ENCODE measurements around the gene OPRM1. TPM values are rescaled to one million over a fixed set of nuclear protein-coding genes. Genes with fewer than 3 reads are reported as not detected.
"Not testable (repeated sequence)": the region's sequence is repeated elsewhere in the genome, so short reads cannot be mapped to it uniquely, and the experiment has no call there.

Gene OPRM1
- total RNA-seq, 1 experiment from 2014 or later = not detected

DNA sequence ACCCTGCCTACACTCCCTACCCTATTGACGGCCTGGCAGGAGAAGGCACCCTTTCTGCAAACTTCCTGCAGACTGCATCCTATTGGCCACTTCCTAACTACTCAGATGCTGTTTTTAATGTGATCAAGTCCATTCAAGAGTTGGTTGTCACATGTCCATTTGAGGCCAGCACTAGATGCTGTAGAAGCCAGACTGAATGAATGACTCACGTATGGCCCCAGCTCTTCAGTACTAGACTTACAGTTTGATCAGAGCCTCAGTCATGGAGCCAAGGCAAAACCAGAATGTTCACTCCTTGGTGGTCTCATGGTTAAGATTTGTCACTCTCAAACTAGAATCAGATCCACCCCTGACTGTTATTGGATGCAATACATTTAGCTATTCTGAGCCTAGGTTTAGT lies 101.7 kb downstream of the OPRM1 start:
- DNase-seq (ENCODE audit: low read depth) = no peak

DNA sequence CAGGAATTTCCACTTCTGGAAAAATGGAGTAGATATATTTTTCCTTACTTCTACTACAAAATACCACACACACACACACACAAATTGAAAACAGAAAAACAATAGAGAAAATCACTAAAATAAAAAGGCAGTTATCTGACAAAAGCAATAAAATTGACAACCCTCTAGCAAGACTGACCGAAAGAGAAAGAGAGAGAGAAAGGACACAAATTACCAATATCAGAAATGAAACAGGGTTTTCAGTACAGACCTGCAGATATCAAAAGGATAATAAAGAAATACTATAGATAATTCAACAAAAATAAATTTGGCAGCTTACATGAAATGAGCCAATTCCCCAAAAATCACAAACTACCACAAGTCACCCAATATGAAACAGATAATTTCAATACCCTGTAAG lies 104.7 kb downstream of the OPRM1 start:
- no peak for DNase-seq (ENCODE audit: low read depth)

DNA sequence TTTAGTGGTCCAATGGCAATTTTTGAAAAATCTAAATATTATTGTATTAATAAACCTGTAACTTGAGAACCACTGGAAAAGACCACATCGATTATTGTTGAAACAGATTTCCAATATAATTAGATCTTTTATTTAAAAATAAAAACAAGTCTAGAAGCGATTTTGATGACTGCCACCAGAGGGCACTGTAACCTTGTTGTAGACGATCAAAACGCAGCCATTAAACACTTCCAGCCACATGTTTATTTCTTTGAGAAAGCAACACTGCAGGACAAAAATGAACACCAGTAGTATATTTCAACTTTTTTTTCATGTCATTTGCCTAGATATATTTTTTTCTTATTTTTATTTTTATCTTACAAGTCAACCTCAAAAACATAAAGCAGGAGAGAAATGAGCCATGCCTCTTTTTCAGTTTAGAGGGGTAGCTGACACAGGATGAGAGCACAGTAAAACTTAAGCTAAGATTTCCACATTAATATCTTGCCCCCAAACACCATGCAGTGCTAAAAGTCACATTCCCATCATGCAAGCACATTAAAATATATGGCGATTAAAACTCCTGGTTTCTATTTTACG lies 115.4 kb downstream of the OPRM1 start:
- peak; percentile 69 for DNase-seq (ENCODE audit: low read depth)

GRCh38 chr6:154156135-154156896 lies 117.3 kb downstream of the OPRM1 start:
- DNase-seq (ENCODE audit: low read depth) = peak; percentile 63

- peak; percentile 24 for DNase-seq (ENCODE audit: low read depth)
These were observed 118.0 kb downstream of the OPRM1 start for GRCh38 chr6:154157082-154157481.

DNA sequence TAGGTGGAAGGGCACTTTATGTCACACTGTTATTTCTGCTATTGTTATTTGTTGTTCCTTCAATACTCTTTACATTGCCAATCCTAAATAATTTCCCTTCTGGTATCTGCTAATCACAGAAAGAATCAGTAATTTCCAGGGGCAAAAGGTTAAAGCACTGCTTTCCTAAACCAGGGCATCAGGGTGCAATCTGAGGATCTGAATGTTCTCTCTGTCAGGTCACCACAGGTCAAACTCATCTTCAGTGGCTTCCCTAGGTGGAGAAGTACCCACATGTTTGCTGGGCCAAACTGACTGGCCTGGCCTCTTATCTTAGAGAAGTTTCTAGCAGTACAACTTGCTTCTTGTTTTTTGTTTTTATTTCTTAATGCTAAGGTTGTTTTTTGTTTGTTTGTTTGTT lies 118.7 kb downstream of the OPRM1 start:
- DNase-seq (ENCODE audit: low read depth) = no peak

DNA sequence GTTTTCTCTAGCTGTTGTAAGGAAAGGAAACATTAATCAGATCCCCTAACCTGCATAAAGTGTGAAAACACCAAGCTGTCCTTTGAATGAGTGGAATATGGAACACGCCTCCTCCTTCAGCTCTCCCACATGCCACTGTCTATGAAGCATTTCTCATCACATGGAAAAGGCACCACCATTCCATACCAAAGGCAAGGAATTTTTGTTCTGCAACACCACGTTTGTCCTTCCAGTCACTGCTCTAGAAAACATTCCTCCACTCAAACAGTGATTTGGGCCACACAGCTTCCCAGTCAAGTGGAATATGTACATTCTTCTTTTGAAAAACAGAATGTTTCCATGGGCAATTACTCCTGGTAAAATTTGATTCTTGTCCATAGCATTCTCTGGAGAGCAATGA lies 120.1 kb downstream of the OPRM1 start:
- no peak for DNase-seq (ENCODE audit: low read depth)

DNA sequence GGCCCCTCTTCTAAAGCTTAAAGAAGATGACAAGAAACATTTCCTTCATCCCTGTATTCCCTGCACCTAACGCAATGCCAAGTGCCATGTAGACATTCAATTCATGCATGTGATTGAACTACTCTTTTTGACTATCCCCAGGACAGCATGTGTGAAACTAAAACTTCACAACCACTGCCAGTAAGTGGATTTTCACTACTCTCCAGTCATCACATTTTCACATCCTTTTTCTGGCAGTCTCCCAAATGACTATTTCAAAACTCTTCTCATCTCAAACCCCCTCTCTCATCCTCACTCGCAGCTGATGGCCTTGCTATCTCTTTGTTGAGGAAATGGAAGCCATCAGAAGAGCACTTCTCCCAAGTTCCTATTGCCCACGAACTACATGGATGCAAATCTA lies 122.6 kb downstream of the OPRM1 start:
- DNase-seq (ENCODE audit: low read depth) = no peak

DNA sequence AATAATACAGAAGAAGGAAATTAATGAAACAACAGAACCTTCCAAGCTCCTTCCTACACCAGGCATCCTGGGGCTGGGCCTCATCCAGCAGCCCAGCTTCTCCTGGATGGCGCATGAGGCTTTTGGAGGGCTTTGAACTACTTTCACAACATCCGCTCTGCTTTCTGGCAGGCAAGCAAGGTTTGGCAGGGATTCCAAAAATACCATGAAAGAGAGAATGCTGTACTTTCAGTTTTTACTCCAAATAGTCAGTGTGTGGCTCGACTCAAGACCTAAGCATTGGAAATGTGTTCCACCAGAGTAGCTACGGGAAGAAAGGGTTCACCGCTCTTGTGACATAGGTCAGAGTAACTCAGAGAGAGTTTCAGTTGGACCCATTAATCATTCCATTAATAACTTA lies 125.4 kb downstream of the OPRM1 start:
- DNase-seq (ENCODE audit: low read depth) = peak; percentile 80

DNA sequence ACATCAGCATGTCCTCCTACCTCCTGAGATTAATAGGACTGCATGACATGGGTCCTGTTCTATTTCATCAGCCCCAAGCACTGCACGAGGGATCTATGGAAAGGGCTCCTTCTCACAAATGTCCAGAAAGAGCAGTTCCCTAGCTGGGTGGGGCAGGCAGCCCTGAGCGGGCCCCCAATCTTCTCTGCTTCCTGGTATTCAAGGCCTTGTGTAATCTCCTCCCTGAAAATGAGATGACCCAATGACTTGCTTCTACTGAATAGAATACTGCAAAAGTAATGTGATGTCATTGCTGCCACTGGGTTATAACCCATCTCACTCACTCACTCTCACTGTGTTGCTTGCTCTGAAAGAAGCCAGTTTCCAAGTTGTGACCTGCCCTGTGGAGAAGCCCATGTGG lies 126.4 kb downstream of the OPRM1 start:
- DNase-seq (ENCODE audit: low read depth) = no peak

DNA sequence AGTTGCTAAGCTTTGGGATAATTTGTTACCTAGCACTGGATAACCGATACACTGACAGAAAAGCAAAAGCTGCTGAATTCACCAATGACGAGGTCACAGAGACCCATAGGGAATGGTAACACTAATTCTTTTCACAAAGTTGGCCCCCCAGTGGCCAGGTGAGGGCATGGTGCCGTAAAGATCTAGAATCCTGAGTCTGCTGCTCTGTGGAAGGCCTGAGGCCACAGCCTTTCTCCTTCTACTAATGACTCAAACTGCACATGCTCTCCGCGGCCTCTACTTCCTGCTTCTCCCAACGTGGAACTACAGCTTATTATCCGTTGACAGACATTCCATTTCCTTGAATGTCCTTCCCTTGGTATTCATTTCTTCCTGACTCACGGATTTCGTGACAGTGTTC lies 127.1 kb downstream of the OPRM1 start:
- DNase-seq (ENCODE audit: low read depth) = no peak

DNA sequence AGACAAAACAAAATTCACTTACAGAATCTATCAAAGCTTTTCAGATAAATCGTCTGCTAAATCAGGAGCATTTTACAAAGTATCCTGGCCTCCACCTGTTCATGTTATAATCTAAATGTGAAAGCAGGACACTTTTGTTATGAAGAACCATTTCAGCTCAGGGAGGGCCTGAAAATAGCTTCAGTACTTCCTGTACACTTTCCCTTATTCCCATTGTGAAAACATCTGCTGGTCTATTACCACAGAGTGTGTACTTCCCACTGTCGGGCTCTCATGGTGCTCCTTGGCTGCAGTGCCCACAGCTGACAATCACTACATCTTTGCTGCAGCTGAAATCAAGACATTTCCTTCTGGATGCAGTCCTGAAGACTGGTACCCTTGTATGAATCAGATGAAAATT lies 128.1 kb downstream of the OPRM1 start:
- DNase-seq (ENCODE audit: low read depth) = no peak

- DNase-seq (ENCODE audit: low read depth) = peak; percentile 79
These were observed 130.3 kb downstream of the OPRM1 start for GRCh38 chr6:154169193-154169847.

GRCh38 chr6:154170106-154170505 lies 131.1 kb downstream of the OPRM1 start:
- DNase-seq (ENCODE audit: low read depth) = no peak

DNA sequence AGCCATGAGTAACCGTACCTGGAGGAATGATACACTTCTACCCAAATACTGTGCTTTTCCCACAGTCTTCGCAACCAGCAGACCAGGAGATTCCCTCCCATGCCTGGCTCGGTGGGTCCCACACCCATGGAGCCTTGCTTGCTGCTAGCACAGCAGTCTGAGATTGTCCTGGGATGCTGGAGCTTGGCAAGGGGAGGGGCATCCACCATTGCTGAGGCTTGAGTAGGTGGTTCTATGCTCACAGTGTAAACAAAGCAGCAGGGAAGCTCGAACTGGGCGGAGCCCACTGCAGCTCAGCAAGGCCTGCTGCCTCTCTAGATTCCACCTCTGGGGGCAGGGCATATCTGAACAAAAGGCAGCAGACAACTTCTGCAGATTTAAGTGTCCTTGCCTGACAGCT lies 133.4 kb downstream of the OPRM1 start:
- DNase-seq (ENCODE audit: low read depth) = not testable (repeated sequence)

DNA sequence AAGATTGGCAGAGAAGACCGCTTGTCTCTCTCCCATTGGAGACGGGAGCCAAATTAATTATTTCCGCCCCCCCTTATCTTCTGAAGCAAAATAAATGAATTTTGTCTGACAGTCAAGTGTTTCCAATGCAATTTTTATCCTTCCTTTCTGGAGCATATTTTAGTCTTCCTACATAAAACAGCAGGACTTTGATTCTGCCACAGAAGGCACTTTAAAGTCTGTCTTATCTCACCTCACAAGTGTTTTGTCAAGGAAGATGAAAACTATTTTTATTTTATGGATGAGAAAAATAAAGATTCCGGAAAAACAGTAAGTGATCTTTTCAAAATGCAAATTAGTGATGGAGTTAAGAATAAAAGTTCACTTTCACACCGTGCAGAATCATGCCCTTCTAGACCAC lies 140.4 kb downstream of the OPRM1 start:
- DNase-seq (ENCODE audit: low read depth) = no peak

- no peak for DNase-seq (ENCODE audit: low read depth)
These were observed 148.2 kb downstream of the OPRM1 start for GRCh38 chr6:154187203-154187602.

DNA sequence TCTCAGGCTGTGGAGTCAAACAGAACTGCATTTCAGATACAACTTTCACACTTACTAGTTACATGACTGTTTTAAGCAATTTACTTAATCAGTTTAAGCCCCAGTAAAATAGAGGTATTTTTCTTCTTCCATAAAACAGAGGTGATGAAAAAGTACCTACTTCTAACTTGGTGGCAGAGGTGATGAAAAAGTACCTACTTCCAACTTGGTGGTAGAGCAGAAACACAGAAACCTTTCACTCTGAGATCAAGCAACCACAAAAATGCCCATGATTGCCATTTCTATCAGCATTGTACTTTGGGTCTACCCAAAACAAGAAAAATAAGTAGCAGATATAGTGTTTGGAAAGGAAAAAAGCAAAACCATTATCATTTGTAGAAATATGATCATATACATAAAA lies 148.7 kb downstream of the OPRM1 start:
- no peak for DNase-seq (ENCODE audit: low read depth)

DNA sequence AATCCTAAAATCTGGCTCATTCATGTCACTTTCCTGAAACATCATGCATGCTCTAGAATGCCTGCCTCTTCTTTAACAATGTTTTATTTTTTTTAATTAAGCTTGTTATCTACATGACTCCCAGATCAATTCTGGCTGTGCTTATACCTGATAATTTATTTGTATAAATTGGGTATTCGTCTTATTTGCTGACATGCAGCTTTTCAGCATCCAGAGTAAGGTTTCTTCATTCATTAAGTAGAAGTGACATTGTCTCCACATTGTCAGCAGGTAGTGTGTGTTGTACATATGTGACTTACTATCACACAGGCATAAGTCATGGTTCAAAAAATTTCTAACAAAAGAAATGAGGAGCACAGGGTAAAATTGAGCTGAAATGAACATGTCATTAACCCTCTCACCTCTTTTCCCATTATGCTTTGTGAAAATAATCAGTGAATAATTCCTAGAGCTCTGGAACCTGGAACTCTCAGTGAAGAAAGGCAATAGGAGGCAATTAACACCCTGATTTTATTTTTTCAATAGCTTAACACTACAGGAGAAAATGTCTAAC lies 157.4 kb downstream of the OPRM1 start:
- no peak for DNase-seq (ENCODE audit: low read depth)

DNA sequence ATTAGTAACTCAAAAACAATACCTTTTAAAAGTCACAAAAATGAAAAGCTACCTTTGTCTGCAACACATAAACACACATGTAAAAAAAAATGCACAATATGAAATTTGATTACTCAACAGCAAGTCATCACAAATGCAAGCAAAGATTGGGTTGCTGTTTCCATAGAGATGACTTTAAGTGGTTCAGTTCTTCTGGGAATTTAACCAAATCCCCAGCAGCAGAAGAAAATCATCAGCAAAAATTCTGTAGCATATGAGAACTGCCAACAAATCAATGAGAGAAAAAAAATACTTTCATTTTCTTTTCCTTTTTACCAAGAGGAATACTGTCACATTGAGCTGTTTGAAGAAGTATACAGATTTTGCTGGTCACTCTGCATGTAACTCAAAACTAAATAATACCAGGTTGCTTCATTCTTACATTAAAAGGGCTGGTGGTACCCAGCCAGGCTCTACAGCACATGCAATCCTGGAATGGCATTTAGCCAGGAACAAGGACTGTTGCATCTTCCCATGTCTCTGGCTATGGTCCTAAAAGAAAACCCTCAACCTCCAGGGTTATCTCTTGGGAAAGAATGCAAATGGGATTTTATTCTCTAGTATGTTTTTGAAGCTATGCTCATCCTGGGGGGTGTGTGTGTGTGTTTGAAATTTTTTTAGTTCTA lies 158.3 kb downstream of the OPRM1 start:
- peak; percentile 75 for DNase-seq (ENCODE audit: low read depth)

DNA sequence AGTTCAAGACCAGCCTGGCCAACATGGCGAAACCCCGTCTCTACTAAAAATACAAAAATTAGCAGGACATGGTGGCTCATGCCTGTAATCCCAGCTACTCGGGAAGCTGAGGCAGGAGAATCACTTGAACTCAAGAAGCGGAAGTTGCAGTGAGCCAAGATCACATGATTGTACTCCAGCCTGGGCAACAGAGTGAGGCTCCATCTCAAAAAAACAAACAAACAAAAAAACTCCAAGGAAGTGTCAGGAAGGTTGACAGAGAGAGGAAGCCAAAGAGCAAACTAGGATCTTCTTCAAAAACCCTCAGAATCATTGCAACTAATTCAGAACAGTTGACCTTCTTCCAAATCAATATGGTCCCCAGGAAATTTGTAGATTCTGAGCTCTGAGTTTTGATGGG lies 162.6 kb downstream of the OPRM1 start:
- DNase-seq (ENCODE audit: low read depth) = not testable (repeated sequence)

- DNase-seq (ENCODE audit: low read depth) = no peak
These were observed 163.3 kb downstream of the OPRM1 start for GRCh38 chr6:154202339-154202738.

Data from M059J (cell line).